Myometrial cell (primary cell): ENCODE results near the gene SEMA5A. TPM values are rescaled to one million over a fixed set of nuclear protein-coding genes. Genes with fewer than 3 reads are reported as not detected.

Experiments used
- total RNA-seq: library from RNA; depleted of rRNA; stranded (reverse); fragments of >200 nt; gene quantifications from 2 replicates; pipeline ENCODE4 v1.2.3, GENCODE V29; 2015

Gene SEMA5A, protein sequence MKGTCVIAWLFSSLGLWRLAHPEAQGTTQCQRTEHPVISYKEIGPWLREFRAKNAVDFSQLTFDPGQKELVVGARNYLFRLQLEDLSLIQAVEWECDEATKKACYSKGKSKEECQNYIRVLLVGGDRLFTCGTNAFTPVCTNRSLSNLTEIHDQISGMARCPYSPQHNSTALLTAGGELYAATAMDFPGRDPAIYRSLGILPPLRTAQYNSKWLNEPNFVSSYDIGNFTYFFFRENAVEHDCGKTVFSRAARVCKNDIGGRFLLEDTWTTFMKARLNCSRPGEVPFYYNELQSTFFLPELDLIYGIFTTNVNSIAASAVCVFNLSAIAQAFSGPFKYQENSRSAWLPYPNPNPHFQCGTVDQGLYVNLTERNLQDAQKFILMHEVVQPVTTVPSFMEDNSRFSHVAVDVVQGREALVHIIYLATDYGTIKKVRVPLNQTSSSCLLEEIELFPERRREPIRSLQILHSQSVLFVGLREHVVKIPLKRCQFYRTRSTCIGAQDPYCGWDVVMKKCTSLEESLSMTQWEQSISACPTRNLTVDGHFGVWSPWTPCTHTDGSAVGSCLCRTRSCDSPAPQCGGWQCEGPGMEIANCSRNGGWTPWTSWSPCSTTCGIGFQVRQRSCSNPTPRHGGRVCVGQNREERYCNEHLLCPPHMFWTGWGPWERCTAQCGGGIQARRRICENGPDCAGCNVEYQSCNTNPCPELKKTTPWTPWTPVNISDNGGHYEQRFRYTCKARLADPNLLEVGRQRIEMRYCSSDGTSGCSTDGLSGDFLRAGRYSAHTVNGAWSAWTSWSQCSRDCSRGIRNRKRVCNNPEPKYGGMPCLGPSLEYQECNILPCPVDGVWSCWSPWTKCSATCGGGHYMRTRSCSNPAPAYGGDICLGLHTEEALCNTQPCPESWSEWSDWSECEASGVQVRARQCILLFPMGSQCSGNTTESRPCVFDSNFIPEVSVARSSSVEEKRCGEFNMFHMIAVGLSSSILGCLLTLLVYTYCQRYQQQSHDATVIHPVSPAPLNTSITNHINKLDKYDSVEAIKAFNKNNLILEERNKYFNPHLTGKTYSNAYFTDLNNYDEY
- total RNA-seq: 2.1 and 5.8 TPM in 2 replicates

GRCh38 chr5:9545992-9546851, at the start of gene SEMA5A:
Gene SEMA5A, minus strand, starts transcription at chr5:9546075. Its CDS starts 166,129 bp downstream, at chr5:9379946.

Other genes with a start within 250 kb of the SEMA5A start
- not detected in 2 replicates for gene TAS2R1, start 84.3 kb upstream of the SEMA5A start, total RNA-seq